OCI-LY1 (cell line): ENCODE data around the gene PKN2.
A peak's percentile ranks its signal among the peaks of the same experiment; 100 is the strongest.
"Not testable (repeated sequence)": the region's sequence is repeated elsewhere in the genome, so short reads cannot be mapped to it uniquely, and the experiment has no call there.

Experiments
- H2AFZ ChIP-seq: fragments of 200-600 bp; sonication (generic), shearing (Covaris generic); 2 replicates; pipeline ENCODE4 v1.6.0; 2014; ENCODE audit warnings: antibody characterized with exemption, mild to moderate bottlenecking, low read length
- H3F3A ChIP-seq: fragments of 200-600 bp; sonication (generic), shearing (Covaris generic); 2 replicates; pipeline ENCODE4 v1.6.0; 2014; ENCODE audit warnings: mild to moderate bottlenecking, antibody characterized with exemption, low read length, moderate library complexity; ENCODE audit not compliant: insufficient read depth
- H3K27ac ChIP-seq: fragments of 200-600 bp; sonication (generic); 2 replicates; pipeline ENCODE4 v1.5.1; 2014; ENCODE audit warnings: low read length, mixed run types, mild to moderate bottlenecking, low read depth; ENCODE audit not compliant: poor library complexity, severe bottlenecking
- H3K27me3 ChIP-seq: fragments of 200-600 bp; sonication (generic); 2 replicates; pipeline ENCODE4 v1.6.0; 2014; ENCODE audit warnings: antibody characterized with exemption, mild to moderate bottlenecking, low read length, moderate library complexity; ENCODE audit not compliant: insufficient read depth
- H3K36me3 ChIP-seq: fragments of 200-600 bp; sonication (generic); 2 replicates; pipeline ENCODE4 v1.6.1; 2014; ENCODE audit warnings: mild to moderate bottlenecking, antibody characterized with exemption, low read length, moderate library complexity, mixed read lengths; ENCODE audit not compliant: insufficient read depth
- H3K4me1 ChIP-seq: fragments of 200-600 bp; sonication (generic); 2 replicates; pipeline ENCODE4 v1.5.1; 2014; ENCODE audit warnings: mild to moderate bottlenecking, low read length, moderate library complexity; ENCODE audit not compliant: insufficient read depth, severe bottlenecking
- H3K4me2 ChIP-seq: fragments of 200-600 bp; sonication (generic), shearing (Covaris generic); 2 replicates; pipeline ENCODE4 v1.6.1; 2014; ENCODE audit warnings: low read length
- H3K4me3 ChIP-seq: fragments of 200-600 bp; sonication (generic); 2 replicates; pipeline ENCODE4 v1.5.1; 2014; ENCODE audit warnings: low read length, low read depth, mild to moderate bottlenecking, mixed read lengths; ENCODE audit not compliant: poor library complexity, severe bottlenecking
- H3K79me2 ChIP-seq: fragments of 200-600 bp; shearing (Covaris generic); 2 replicates; pipeline ENCODE4 v1.6.1; 2016; ENCODE audit warnings: mixed run types, low read length, mixed read lengths; ENCODE audit not compliant: insufficient read depth
- H3K9ac ChIP-seq: fragments of 200-600 bp; sonication (generic), shearing (Covaris generic); 2 replicates; pipeline ENCODE4 v1.6.1; 2014; ENCODE audit warnings: mild to moderate bottlenecking, low read length, mixed read lengths
- H3K9me2 ChIP-seq: fragments of 200-600 bp; sonication (generic), shearing (Covaris generic); 2 replicates; pipeline ENCODE4 v1.6.1; 2014; ENCODE audit warnings: low read depth, mild to moderate bottlenecking, low read length, mixed read lengths
- H3K9me3 ChIP-seq: fragments of 200-600 bp; shearing (Covaris generic); 2 replicates; pipeline ENCODE4 v1.6.1; 2014; ENCODE audit warnings: low read length, mixed read lengths
- H4K20me1 ChIP-seq: fragments of 200-600 bp; sonication (generic), shearing (Covaris generic); 2 replicates; pipeline ENCODE4 v1.6.0; 2016; ENCODE audit warnings: mild to moderate bottlenecking, low read length; ENCODE audit not compliant: insufficient read depth
- CTCF ChIP-seq: fragments of 200-600 bp; sonication (generic), shearing (Covaris generic); IDR thresholded peaks from 2 replicates; pipeline ENCODE4 v1.5.1; 2017; ENCODE audit warnings: mild to moderate bottlenecking, antibody characterized with exemption, low read length, moderate library complexity, mixed read lengths
- EZH2 ChIP-seq: fragments of 200-600 bp; sonication (generic), shearing (Covaris generic); IDR thresholded peaks from 2 replicates; pipeline ENCODE4 v1.8.0; 2017; ENCODE audit warnings: borderline replicate concordance, mixed run types, mild to moderate bottlenecking, antibody characterized with exemption, low read length, moderate library complexity, mixed read lengths

PKN2 gene

GRCh38 chr1:88877382-88877825 lies 193.3 kb downstream of the PKN2 start:
- H4K20me1 ChIP-seq: no peaks in the 10 kb centered on the region
- no peaks in the 10 kb centered on the region for H3K9me3 ChIP-seq
- no peak overlapping the region for H3K27ac ChIP-seq
- peaks cover under 1% of the 10 kb centered on the region for H3K4me1 ChIP-seq
- H3K4me2 ChIP-seq: no peak overlapping the region
- no peaks in the 10 kb centered on the region for H3K9me2 ChIP-seq
- no peak overlapping the region for H3K4me3 ChIP-seq
- peaks cover 3% of the 10 kb centered on the region; the same call in 1 of the 2 replicates for H3F3A ChIP-seq
- H3K9ac ChIP-seq: no peak overlapping the region
- H3K27me3 ChIP-seq: no peaks in the 10 kb centered on the region
- H2AFZ ChIP-seq: no peak overlapping the region
- peaks cover 34% of the 10 kb centered on the region; the same call in 1 of the 2 replicates for H3K36me3 ChIP-seq
- TF ChIP-seq CTCF (peak; percentile 64), EZH2 (no peak)
- peaks cover 48% of the 10 kb centered on the region for H3K79me2 ChIP-seq

- Histone ChIP-seq H3K36me3 (peaks cover 39% of the 10 kb centered on the region; the same call in 1 of the 2 replicates), H3K9me3 (no peaks in the 10 kb centered on the region), H3K27me3 (no peaks in the 10 kb centered on the region), H3K4me2 (no peak overlapping the region), H3K9me2 (no peaks in the 10 kb centered on the region), H2AFZ (no peak overlapping the region), H3K9ac (no peak overlapping the region), H3K4me3 (no peak overlapping the region), H3K4me1 (peaks cover 6% of the 10 kb centered on the region), H4K20me1 (no peaks in the 10 kb centered on the region), H3K27ac (no peak overlapping the region), H3K79me2 (peaks cover 45% of the 10 kb centered on the region), H3F3A (peaks cover 3% of the 10 kb centered on the region; the same call in 1 of the 2 replicates)
- TF ChIP-seq EZH2: no peak
- TF ChIP-seq CTCF: no peak
These were observed 193.8 kb downstream of the PKN2 start for GRCh38 chr1:88877911-88878310.

- H3K4me3 ChIP-seq: no peak overlapping the region
- H3K9me3 ChIP-seq: no peaks in the 10 kb centered on the region
- no peak overlapping the region for H3K4me2 ChIP-seq
- H3F3A ChIP-seq: peaks cover 3% of the 10 kb centered on the region; the same call in 1 of the 2 replicates
- H3K9me2 ChIP-seq: no peaks in the 10 kb centered on the region
- no peaks in the 10 kb centered on the region for H3K27me3 ChIP-seq
- no peak for TF ChIP-seq EZH2
- TF ChIP-seq CTCF: no peak
- no peak overlapping the region for H2AFZ ChIP-seq
- no peak overlapping the region for H3K27ac ChIP-seq
- H4K20me1 ChIP-seq: no peaks in the 10 kb centered on the region
- peaks cover 45% of the 10 kb centered on the region; the same call in 1 of the 2 replicates for H3K36me3 ChIP-seq
- peaks cover 40% of the 10 kb centered on the region for H3K79me2 ChIP-seq
- no peak overlapping the region for H3K9ac ChIP-seq
- H3K4me1 ChIP-seq: peaks cover 12% of the 10 kb centered on the region
These were observed 194.7 kb downstream of the PKN2 start for GRCh38 chr1:88878731-88879130.

- H3K27me3 ChIP-seq, H3K9ac ChIP-seq, H3K9me2 ChIP-seq, H3K4me2 ChIP-seq, H3K27ac ChIP-seq, H3K9me3 ChIP-seq, H3F3A ChIP-seq, H4K20me1 ChIP-seq, H2AFZ ChIP-seq, H3K4me3 ChIP-seq: not testable (repeated sequence)
- Histone ChIP-seq H3K36me3 (peaks cover 61% of the 10 kb centered on the region), H3K79me2 (peaks cover 21% of the 10 kb centered on the region), H3K4me1 (peaks cover 12% of the 10 kb centered on the region)
These were observed 196.6 kb downstream of the PKN2 start for GRCh38 chr1:88880717-88881116.
